ENCODE data around the gene KCTD19. TPM values are rescaled to one million over a fixed set of nuclear protein-coding genes. Genes with fewer than 3 reads are reported as not detected.
A peak's percentile ranks its signal among the peaks of the same experiment; 100 is the strongest.
"Not testable (repeated sequence)": the region's sequence is repeated elsewhere in the genome, so short reads cannot be mapped to it uniquely, and the experiment has no call there.

Gene KCTD19
- polyA plus RNA-seq (ENCODE audit: insufficient read length in 3 of 3) = 1 to 10 TPM in 2 of 3 donors, under 1 TPM in 1; 0.44 to 1.2 (median 1.0) TPM

DNA sequence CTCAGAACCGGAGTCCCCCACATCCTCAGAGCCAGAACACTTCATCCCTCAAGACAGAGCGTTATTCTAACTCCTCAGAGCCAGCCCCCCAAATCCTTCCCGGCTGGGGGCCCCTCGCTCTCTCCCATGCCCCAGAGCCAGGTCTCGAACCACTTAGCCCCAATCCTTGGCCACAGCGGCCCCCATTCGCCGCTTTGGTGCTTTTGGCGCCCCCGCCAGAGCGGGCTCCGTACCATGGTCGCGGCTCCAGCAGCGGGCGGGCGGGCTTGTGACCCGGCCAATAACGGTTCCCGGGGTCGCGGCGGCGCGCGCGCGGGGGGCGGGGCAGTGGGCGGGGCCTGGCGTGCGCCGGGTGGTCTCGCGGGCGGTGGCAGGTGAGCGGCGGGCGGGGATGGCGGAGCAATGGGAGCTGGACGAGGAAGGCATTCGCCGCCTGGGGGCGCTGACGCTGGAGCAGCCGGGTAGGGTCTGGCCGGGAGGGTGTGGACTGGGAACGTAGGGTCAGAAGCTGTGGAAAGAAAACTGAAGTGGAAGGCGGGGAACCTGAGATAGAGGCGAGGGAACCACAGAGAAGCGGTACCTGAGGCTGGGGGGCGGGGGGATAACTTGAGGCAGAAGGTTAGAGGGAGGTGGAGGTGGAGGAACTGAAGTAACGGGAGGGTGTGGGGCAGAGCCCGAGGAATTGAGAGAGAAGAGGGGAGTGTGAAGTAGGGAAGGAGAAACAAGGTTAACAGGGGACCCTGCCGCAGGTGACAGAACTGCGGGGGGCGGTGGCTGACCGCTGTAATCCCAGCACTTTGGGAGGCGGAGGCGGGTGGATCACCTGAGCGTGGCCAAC is at the start of gene KCTD19, which contains the start of gene LRRC36:
Gene KCTD19, minus strand, starts transcription at position 270 of the 838 bp plus-strand sequence. Its CDS starts 34 bp downstream, at position 236.
Gene LRRC36, plus strand, starts transcription at position 344 of the 838 bp plus-strand sequence. Its CDS starts 48 bp downstream, at position 392.
- DNase-seq (ENCODE audit: low read depth in 3 of 3, low spot score in 2 of 3) = peak in 2 of 3 donors; percentile 27 to 54

DNA sequence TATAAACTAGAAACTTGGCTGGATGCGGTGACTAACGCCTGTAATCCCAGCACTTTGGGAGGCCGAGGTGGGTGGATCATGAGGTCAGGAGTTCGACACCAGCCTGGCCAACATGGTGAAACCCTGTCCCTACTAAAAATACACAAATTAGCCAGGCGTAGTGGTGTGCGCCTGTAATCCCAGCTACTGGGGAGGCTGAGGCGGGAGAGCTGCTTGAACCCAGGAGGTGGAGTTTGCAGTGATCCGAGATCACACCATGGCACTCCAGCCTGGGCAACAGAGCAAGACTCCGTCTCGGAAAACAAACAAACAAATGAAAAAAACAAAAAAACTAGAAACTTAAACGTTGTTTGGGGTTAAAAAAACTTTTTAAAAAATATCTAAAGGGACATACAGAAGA is 49.5 kb upstream of the KCTD19 start:
- DNase-seq (ENCODE audit: low read depth in 3 of 3, low spot score in 2 of 3) = not testable (repeated sequence)

DNA sequence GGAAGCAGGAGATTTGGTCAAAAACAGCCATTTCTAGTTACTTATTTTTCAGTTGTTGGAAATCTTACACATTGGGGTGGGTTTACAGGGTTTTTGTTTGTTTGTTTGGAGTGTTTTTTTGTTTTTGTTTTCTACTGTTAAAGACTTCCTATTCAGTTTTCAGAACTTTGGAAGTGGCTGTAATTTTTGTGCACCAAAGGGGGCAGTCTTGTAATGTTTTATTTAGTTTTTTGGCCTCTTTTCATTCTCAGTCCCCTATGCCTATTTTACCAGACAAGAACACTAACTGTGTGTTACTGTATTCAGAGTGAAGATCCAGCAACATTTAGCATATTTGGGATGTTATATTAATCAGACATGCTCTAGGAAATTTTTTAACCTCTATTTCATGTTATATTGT is 46.1 kb upstream of the KCTD19 start:
- no peak for DNase-seq (ENCODE audit: low read depth in 3 of 3, low spot score in 2 of 3)

DNA sequence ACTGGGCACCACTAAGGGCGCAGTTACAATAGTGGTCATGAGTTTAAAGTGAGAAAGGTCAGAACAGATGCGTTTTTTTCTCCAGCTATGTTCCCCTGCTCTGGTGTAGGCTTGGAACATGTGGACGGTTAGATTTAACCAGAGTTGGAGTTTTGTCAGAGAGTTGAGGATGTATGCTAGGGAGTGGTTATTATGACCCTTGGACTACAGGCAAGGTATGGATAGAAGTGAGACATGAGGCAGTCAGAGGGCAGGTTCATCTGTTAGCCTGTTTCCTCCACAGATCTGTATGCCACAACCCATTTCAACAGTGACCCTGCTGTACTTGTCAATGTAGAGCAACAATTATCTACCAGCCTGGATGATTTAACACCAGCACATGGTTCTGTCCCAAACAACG is 44.1 kb upstream of the KCTD19 start:
- DNase-seq (ENCODE audit: low read depth in 3 of 3, low spot score in 2 of 3) = no peak

DNA sequence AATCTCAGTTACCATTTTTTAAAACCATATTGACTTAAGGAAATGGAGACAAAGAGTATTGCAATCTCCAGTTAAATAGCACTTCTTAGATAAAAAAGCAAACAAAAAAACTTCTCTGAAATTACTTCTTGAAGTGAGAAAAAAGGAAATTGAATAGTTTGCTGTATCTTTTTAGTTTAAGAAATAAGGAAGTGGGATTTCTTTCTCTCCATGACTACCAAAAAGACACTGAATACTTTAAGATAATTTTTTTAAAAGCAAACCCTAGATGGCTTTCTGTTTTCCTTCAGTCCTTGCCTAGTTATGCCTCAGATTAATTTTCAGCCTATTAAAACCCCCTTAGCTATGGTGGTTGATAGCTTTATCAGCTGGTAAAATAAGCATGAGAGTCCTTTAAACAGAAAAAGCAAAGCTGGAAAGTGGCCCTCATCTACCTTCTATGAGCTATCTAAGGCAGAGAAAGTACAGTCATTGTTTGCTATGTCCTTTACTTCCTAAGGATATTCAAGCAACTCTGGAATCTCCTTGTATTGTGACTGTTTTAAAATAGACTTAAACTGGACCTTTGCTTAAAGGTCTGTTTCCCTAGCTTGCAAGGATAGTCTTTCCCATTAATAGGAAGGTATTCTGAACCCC is 38.2 kb upstream of the KCTD19 start:
- no peak for DNase-seq (ENCODE audit: low read depth in 3 of 3, low spot score in 2 of 3)

DNA sequence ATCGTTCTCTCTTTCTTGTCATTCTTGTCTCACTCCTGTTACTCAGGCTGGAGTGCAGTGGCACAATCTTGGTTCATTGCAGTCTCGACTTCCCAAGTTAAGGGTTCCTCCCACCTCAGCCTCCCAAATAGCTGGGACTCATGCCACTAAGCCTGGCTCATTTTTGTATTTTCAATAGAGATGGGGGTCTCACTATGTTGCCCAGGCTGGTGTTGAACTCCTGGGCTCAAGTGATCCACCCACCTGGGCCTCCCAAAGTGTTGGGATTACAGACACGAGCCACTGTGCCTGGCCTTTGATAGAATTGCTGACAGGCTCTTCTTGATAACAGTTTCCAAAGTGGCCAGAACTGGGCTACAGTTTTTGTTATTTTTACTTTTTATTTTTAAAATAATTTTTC is 34.5 kb upstream of the KCTD19 start:
- no peak for DNase-seq (ENCODE audit: low read depth in 3 of 3, low spot score in 2 of 3)

DNA sequence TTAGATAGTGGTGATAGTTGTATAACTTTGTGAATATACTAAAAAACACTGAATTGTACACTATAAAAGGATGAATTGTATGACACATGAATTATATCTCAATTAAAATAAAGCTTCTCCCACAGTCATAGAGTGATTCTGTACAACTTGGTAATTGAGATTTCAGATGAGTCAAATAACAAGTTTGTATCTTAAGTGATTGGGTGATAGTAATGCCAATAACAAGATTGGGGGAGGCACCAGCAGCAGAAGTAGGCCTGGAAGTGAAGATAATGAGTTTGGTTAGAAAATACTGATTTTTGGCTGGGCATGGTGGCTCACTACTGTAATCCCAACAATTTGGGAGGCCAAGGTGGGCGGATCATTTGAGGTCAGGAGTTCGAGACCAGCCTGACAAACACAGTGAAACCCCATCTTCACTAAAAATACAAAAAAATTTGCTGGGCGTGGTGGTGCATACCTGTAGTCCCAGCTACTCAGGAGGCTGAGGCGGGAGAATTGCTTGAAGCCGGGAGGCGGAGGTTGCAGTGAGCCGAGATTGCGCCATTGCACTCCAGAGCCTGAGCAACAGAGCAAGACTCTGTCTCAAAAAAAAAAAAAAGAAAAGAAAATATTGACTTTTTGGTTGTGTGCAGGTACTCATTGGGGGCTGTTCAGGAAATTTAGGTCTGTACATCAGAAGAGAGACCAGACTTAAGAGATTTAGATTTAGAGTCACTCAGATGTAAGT is 33.2 kb upstream of the KCTD19 start:
- DNase-seq (ENCODE audit: low read depth in 3 of 3, low spot score in 2 of 3) = not testable (repeated sequence)

DNA sequence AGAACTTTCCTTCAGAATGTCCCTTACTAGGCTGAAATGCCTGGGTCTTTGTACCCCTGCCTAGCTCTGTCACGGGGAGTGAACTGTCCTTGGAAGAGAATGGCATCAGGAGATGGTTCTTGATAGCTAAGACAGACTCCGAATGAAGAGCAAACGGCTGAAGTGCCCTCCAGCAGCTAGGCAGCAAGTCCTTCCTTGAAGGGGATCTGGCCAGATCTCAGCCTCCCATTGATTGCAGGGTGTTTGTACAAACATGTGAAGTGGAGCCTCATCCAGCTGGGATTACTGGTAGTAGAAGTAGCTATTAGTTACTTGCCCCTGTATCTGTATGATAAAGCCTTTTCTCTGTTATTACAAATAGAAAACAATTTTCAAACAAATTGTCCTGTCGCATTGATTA is 31.0 kb upstream of the KCTD19 start:
- no peak for DNase-seq (ENCODE audit: low read depth in 3 of 3, low spot score in 2 of 3)

DNA sequence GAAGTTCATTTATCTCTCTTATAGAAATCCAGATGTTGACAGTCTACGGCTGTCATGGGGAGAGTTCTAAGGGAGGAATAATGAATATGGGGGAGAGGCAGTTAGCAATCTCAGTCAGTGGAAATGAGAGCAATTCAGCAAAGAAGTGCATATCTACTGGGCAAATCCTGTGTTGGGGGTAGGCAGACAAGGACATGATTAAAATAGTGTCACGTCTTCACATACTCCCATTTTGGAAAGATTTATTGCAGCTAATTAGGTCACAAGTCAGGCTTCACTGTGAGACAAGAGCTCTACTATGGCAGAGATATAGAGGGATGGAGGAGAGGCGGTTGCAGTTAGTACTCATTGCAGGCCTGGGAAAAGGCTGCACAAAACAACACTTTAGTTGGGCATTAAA is 29.9 kb upstream of the KCTD19 start:
- DNase-seq (ENCODE audit: low read depth in 3 of 3, low spot score in 2 of 3) = peak; percentile 58 to 68 (median 60)

DNA sequence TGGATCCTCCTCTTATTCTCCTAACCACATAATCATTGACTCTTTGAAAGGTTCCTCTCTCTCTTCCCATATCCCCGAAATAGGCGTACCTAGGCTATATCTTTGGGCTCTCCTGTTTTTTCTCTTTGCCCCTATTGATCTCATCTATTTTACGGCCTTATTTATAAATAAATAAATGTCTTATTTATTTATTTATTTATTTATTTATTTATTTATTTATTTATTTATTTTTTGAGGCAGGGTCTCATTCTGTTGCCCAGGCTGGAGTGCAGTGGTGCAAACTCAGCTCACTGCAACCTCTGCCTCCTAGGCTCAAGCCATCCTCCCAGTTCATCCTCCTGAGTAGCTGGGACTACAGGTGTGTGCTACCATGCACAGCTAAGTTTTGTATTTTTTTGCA is 25.9 kb upstream of the KCTD19 start:
- DNase-seq (ENCODE audit: low read depth in 3 of 3, low spot score in 2 of 3) = not testable (repeated sequence)

DNA sequence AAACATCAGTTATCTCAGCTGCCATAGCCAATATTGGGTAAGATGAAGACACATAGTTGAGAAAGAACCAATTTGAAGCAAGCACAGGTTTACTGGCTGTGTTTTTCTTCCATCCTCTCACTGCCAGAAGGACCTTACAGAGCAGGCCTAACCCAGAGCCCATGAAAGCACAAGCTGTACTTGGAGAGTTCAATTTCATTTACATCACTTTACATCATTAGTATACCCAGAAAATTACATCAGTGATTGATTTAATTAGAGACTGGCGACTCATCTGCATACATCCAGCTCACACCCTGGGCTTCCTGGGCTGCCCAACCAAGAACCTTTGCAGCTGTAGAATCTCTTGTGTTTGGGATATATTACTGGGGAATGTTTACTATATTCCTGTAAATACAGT is 23.8 kb upstream of the KCTD19 start:
- DNase-seq (ENCODE audit: low read depth in 3 of 3, low spot score in 2 of 3) = no peak

DNA sequence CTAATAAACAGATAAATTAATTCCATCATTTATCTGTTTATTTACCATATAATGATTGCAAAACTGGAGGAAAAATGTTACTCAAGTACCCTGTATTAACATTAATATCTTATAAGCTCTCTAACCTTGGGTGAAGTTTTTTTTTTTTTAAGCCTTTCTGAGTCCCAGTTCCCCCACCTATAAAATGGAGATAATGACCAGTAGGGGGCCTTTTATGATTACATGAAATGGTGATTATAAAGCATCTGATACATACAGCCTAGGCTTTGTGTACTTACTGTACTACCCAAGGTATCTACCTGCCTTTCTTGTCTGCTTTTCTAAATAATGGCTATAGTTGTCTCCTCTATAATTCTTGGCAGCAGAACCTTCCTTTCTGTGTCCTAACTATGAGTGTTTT is 22.6 kb upstream of the KCTD19 start:
- no peak for DNase-seq (ENCODE audit: low read depth in 3 of 3, low spot score in 2 of 3)

DNA sequence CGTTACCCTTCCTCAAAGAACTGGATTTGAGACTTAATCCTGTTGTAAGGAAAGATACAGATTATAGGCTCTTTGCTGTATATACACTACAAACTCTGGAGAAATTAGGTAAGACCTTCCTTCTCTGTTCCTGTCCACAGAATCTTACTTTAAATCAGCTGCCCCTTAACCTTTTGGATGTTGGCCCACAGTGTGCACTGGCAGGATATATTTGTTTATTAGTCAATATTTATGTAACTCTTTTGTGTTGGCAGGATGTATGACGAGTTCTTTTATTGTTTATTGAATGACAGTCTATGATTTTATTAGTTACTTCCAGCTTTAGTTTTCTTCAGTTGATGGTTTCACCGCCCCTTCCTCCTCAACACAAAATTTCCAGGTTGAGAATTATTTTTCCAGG is 19.8 kb upstream of the KCTD19 start:
- DNase-seq (ENCODE audit: low read depth in 3 of 3, low spot score in 2 of 3) = no peak

DNA sequence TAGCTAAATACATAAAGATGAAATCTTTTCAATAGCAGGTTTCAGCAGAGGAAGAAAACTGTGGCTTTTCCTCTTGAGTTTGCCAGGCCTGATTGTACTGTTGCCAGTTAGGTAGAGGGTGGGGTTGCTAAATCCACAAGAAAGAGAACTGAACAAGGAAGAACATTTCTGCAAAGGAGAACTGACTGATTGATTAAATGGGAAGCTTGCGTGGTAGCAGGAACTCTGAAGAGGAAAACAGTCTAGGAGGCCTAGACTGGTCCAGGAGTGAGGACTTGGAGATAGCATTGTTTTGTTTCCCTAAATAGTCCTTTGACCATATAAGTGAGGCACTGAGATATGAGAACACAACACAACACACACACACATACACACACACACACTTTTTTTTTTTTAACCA is 18.9 kb upstream of the KCTD19 start:
- DNase-seq (ENCODE audit: low read depth in 3 of 3, low spot score in 2 of 3) = no peak

DNA sequence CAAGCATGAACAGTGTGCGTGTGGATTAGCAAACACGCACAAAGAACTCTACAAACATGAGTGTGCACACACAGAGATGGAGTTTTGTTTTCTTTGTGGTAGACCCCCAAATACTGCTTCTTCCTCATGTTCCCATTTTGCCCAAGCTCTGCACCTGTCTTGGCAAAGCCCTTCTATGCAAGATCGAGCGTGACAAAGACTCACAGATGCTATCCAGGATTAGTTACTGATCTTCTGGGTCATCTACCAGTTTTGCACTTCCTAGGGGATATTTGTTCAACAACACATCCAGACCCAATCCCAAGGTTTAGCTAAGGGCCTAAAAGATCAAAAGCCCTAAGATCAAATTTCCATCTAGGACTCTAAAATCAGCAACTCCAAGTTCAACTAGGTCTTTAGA is 16.1 kb upstream of the KCTD19 start:
- no peak for DNase-seq (ENCODE audit: low read depth in 3 of 3, low spot score in 2 of 3)

DNA sequence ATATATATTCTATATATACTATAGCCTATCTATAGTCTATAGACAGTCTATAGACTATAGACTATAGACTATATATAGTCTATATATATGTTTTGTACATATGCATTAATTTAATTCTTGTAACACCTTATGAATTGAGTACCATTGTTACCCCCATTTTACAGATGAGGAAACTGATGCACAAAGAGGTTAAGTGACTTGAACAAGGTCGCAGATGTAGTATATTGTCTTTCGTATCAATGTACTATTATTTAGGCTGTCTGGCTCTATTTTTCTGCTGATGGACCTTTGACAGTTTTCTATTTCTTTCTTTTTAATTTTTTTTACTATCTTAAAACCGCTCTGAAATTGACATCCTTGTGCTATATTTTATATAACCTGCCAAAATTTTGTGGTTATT is 14.7 kb upstream of the KCTD19 start:
- no peak for DNase-seq (ENCODE audit: low read depth in 3 of 3, low spot score in 2 of 3)

DNA sequence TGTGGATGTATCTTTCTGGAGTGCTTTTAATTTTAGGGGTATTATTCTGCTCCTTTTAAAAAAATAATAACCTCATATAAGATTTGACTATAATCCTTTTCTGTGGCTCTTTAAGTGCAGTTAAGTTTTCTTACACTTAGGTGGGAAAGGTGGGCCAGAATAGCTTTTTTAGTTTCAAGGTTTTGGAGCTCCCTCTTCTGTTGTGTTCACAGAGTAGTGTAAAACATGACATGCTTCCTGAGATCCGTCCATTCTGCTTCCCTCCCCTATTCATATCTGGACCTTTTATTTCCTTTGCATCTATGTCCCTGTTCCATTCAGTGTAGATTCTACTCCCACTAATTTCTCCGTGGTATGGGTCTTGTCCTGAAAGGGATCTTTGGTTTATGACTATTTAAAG is 12.9 kb upstream of the KCTD19 start:
- DNase-seq (ENCODE audit: low read depth in 3 of 3, low spot score in 2 of 3) = no peak

DNA sequence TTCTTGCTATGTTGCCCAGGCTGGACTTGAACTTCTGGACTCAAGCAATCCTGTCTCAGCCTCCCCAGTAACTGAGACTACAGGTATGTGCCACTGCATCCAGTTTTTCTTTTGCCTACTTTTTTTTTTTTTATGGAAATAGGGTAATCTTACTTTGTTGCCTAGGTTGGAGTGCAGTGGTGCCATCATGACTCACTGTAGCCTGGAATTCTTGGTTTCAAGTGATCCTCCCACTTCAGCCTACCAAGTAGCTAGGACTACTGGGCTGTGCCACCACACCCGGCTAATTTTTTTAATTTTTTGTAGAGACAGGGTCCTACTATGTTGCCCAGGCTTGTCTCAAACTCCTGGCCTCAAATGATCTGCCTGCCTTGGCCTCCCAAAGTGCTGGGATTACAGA is 10.1 kb upstream of the KCTD19 start:
- no peak for DNase-seq (ENCODE audit: low read depth in 3 of 3, low spot score in 2 of 3)

DNA sequence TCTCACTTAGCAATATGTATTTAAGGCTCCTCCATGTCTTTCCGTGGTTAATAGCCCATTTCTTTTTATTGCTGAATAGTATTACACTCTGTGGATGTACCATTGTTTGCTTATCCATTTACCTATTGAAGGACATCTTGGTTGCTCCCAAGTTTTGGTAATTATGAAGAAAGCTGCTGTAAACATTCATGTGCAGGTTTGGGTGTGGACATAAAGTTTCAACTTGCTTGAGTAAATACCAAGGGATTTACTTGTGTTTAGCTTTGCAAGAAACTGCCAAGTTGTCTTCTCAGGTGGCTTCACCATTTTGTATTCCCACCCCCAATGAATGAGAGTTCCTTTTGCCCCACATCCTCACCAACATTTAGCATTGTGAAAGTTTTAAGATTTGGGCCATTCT is 9.6 kb upstream of the KCTD19 start:
- DNase-seq (ENCODE audit: low read depth in 3 of 3, low spot score in 2 of 3) = no peak

DNA sequence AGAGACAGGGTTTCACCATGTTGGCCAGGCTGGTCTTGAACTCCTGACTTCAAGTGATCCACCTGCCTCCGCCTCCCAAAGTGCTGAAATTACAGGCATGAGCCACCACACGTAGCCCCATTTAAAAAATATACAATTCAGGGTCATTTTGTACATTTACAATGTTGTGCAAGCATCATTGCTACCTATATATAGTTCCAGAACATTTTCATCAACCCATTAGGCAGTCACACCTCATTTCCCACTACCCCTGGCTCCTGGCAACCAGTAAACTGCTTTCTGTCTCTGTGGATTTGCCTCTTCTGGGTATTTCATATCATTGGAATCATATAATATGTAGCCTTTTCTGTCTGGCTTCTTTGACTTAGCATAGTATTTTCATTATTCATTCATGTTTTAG is 6.8 kb upstream of the KCTD19 start:
- no peak for DNase-seq (ENCODE audit: low read depth in 3 of 3, low spot score in 2 of 3)

DNA sequence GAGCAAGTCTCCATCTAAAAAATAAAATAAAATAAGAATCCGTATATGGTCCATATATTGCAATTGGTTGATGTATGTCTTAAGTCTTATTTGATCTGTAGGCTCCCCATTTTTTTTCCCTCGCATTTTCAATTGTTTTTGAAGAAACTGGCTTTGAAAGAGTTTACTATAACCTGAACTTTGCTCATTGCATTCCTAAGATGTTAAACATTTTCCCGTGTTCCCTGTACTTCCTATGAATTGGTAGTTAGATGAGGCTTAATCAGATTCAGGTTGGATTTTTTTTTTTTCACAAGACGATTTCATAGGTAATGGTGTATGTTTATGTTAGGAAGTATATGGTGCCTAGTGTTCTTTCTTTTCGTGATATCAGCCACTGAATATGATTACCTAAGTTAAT is 3.4 kb upstream of the KCTD19 start:
- DNase-seq (ENCODE audit: low read depth in 3 of 3, low spot score in 2 of 3) = no peak
